G401.6 (cell line): ENCODE data around the gene PAIP2B.

Experiments used
- FAIRE-seq: peaks from 2 replicates; lab custom pipeline; 2012; peaks lifted over from hg19 to GRCh38; lab: Jason Lieb, UNC

PAIP2B gene

GRCh38 chr2:71153585-71154224 lies 73.2 kb downstream of the PAIP2B start:
- no peak for FAIRE-seq

- FAIRE-seq: no peak
Measured at GRCh38 chr2:71151620-71152019, 75.3 kb downstream of the PAIP2B start.

- no peak for FAIRE-seq
Measured at GRCh38 chr2:71150082-71150816, 76.7 kb downstream of the PAIP2B start.

- no peak for FAIRE-seq
Measured at GRCh38 chr2:71148506-71149063, 78.3 kb downstream of the PAIP2B start.

GRCh38 chr2:71143782-71144181 lies 83.1 kb downstream of the PAIP2B start:
- FAIRE-seq: no peak

- no peak for FAIRE-seq
Measured at GRCh38 chr2:71136174-71136573, 90.7 kb downstream of the PAIP2B start.

GRCh38 chr2:71133603-71134002 lies 93.3 kb downstream of the PAIP2B start:
- FAIRE-seq: no peak
